Type B pancreatic cell (in vitro differentiated cells): ENCODE data around the gene HOXA7. TPM values are rescaled to one million over a fixed set of nuclear protein-coding genes. Genes with fewer than 3 reads are reported as not detected.

Experiments
- DNase-seq: peaks from one replicate; pipeline ENCODE4 v3.0.0; 2021; ENCODE audit warnings: mixed read lengths; ENCODE audit not compliant: unreplicated experiment; ENCODE audit errors: extremely low spot score
- H3K27ac Mint-ChIP-seq: 2 replicates; pipeline ENCODE4 v1.8.0; 2021; ENCODE audit warnings: mild to moderate bottlenecking, mixed read lengths
- H3K27me3 Mint-ChIP-seq: 2 replicates; pipeline ENCODE4 v1.8.0; 2021; ENCODE audit warnings: mixed read lengths
- H3K36me3 Mint-ChIP-seq: 2 replicates; pipeline ENCODE4 v1.8.0; 2021; ENCODE audit warnings: mixed read lengths
- H3K4me1 Mint-ChIP-seq: one replicate; pipeline ENCODE4 v1.8.0; 2021; ENCODE audit warnings: mixed read lengths; ENCODE audit not compliant: unreplicated experiment
- H3K4me3 Mint-ChIP-seq: 2 replicates; pipeline ENCODE4 v1.8.0; 2021; ENCODE audit warnings: mild to moderate bottlenecking, mixed read lengths
- H3K9me3 Mint-ChIP-seq: 2 replicates; pipeline ENCODE4 v1.8.0; 2021; ENCODE audit warnings: mixed read lengths
- CTCF ChIP-seq: fragments of 200-600 bp; sonication (generic); conservative IDR thresholded peaks from 2 replicates; pipeline ENCODE4 v1.5.0; 2021; ENCODE audit warnings: antibody characterized with exemption, mild to moderate bottlenecking
- total RNA-seq: library from RNA; stranded (reverse); gene quantifications from 2 replicates; pipeline ENCODE4 v1.2.1, GENCODE V29; 2021; ENCODE audit warnings: low replicate concordance

Gene HOXA7
- total RNA-seq, 1 donor from 2014 or later, result 6.2 TPM

- Mint-ChIP-seq H3K36me3 (peaks cover 10% of the 10 kb centered on the region), H3K27me3 (peaks cover 89% of the 10 kb centered on the region), H3K4me1 (peaks cover 30% of the 10 kb centered on the region), H3K4me3 (peak overlapping the region; percentile 91), H3K9me3 (no peaks in the 10 kb centered on the region), H3K27ac (no peak overlapping the region)
- no peak for TF ChIP-seq CTCF
- no peak for DNase-seq
These were observed 3.5 kb downstream of the HOXA7 start for GRCh38 chr7:27152816-27153442.

- H3K36me3 Mint-ChIP-seq, result peaks cover 10% of the 10 kb centered on the region
- peak within 1 kb of the TSS; percentile 91 for H3K4me3 Mint-ChIP-seq
- H3K27me3 Mint-ChIP-seq, result peaks cover 86% of the 10 kb centered on the region
- peaks cover 27% of the 10 kb centered on the region for H3K4me1 Mint-ChIP-seq
- DNase-seq, result peak; percentile 68
- TF ChIP-seq CTCF, result no peak
- H3K9me3 Mint-ChIP-seq, result no peaks in the 10 kb centered on the region
- H3K27ac Mint-ChIP-seq, result peak within 1 kb of the TSS; percentile 65
These were observed 4.3 kb downstream of the HOXA7 start, which contains the start of gene HOXA3 for GRCh38 chr7:27151931-27152815. HOXA3 (minus strand) TSS chr7:27152583; CDS start chr7:27110640, 41,943 bp downstream.

GRCh38 chr7:27151341-27151930, 5.0 kb downstream of the HOXA7 start:
- Mint-ChIP-seq H3K27me3 (peaks cover 87% of the 10 kb centered on the region), H3K9me3 (no peaks in the 10 kb centered on the region), H3K4me3 (peak overlapping the region; percentile 91)

GRCh38 chr7:27150568-27151340, 5.7 kb downstream of the HOXA7 start:
- TF ChIP-seq CTCF, result peak; percentile 89
- peaks cover 18% of the 10 kb centered on the region for H3K36me3 Mint-ChIP-seq
- H3K4me3 Mint-ChIP-seq, result peak overlapping the region; percentile 91
- H3K27ac Mint-ChIP-seq, result peak overlapping the region; percentile 65
- DNase-seq, result peak; percentile 88
- H3K27me3 Mint-ChIP-seq, result peaks cover 86% of the 10 kb centered on the region
- H3K4me1 Mint-ChIP-seq, result peaks cover 31% of the 10 kb centered on the region
- H3K9me3 Mint-ChIP-seq, result no peaks in the 10 kb centered on the region

More at GRCh38 chr7:27151341-27151930, 5.0 kb downstream of the HOXA7 start:
- Mint-ChIP-seq H3K27ac (peak overlapping the region; percentile 65), H3K36me3 (peaks cover 12% of the 10 kb centered on the region), H3K4me1 (peaks cover 27% of the 10 kb centered on the region)
- DNase-seq, result peak; percentile 67
- TF ChIP-seq CTCF, result no peak
